Uterus (tissue), 2 donors: ENCODE results near the gene TNFRSF6B.

Experiments
- POLR2A ChIP-seq, 2 donors: fragments of 450-650 bp; IDR thresholded peaks; one replicate each; pipeline ENCODE4 v1.6.1; 2016; ENCODE audit warnings: antibody characterized with exemption in 2 of 2, mild to moderate bottlenecking in 1 of 2, moderate library complexity in 1 of 2
- TF ChIP-seq, protein P1 (sequence below), 4 experiments: fragments of 200-600 bp in 2 of 4; fragments of 450-650 bp in 2 of 4; sonication (generic) in 2 of 4; IDR thresholded peaks; one replicate each; pipeline ENCODE4 v1.5.1; 2016 to 2019; ENCODE audit warnings: antibody characterized with exemption in 4 of 4, mild to moderate bottlenecking in 2 of 4, moderate library complexity in 1 of 4

DNA sequence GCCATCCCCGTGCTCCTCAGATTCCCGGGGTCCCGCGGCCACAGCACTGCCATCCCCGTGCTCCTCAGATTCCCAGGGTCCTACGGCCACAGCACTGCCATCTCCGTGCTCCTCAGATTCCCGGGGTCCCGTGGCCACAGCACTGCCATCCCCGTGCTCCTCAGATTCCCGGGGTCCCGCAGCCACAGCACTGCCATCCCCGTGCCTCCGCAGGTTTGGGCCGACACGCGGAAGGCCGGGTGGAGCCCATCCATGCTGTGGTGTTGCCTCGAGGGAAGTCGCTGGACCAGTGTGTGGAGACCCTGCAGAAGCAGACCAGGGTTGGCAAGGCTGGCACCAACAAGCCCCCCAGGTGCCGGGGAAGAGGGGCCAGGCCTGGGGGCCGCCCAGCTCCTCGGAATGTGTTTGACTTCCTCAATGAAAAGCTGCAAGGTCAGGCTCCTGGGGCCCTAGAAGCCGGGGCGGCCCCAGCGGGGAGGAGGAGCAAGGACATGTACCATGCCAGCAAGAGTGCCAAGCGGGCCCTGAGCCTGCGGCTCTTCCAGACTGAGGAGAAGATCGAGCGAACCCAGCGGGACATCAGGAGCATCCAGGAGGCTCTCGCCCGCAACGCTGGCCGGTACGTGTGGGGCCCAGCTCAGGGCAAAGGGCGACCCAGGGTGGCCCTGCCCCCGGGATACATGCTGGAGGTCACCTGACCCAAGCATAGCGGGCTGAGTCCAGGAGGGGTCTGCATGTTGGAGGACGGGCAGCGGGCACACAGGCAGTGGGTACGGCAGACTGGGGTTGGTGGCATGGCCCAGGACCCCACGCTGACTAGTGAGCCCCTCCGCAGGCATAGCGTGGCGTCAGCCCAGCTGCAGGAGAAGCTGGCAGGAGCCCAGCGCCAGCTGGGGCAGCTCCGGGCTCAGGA is 38.8 kb downstream of the TNFRSF6B start:
- TF ChIP-seq, protein P1, sequence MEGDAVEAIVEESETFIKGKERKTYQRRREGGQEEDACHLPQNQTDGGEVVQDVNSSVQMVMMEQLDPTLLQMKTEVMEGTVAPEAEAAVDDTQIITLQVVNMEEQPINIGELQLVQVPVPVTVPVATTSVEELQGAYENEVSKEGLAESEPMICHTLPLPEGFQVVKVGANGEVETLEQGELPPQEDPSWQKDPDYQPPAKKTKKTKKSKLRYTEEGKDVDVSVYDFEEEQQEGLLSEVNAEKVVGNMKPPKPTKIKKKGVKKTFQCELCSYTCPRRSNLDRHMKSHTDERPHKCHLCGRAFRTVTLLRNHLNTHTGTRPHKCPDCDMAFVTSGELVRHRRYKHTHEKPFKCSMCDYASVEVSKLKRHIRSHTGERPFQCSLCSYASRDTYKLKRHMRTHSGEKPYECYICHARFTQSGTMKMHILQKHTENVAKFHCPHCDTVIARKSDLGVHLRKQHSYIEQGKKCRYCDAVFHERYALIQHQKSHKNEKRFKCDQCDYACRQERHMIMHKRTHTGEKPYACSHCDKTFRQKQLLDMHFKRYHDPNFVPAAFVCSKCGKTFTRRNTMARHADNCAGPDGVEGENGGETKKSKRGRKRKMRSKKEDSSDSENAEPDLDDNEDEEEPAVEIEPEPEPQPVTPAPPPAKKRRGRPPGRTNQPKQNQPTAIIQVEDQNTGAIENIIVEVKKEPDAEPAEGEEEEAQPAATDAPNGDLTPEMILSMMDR (IDR thresholded peaks at IDR 0.05): no peak
- TF ChIP-seq POLR2A (IDR thresholded peaks at IDR 0.05): no peak
